GM19452 (cell line): ENCODE data around the gene ADRA1B.

Experiments
- ATAC-seq: cut with Tn5 transposase; IDR thresholded peaks from one replicate; pipeline ENCODE4 v1.9.1; 2021; ENCODE audit not compliant: unreplicated experiment

Gene ADRA1B

GRCh38 chr5:159915904-159916840 is at the start of gene ADRA1B:
TSS of gene ADRA1B (plus strand) at chr5:159916482. CDS start at chr5:159916906, 424 bp downstream.
- ATAC-seq = no peak

GRCh38 chr5:159873680-159874079 is 42.6 kb upstream of the ADRA1B start:
- no peak for ATAC-seq

GRCh38 chr5:159874263-159874662 is 42.0 kb upstream of the ADRA1B start:
- ATAC-seq = no peak

GRCh38 chr5:159877016-159877415 is 39.3 kb upstream of the ADRA1B start:
- ATAC-seq = no peak

GRCh38 chr5:159877894-159878448 is 38.3 kb upstream of the ADRA1B start:
- no peak for ATAC-seq

- no peak for ATAC-seq
Measured at GRCh38 chr5:159878988-159879471, 37.3 kb upstream of the ADRA1B start.

- ATAC-seq = no peak
Measured at GRCh38 chr5:159880676-159881075, 35.6 kb upstream of the ADRA1B start.

- no peak for ATAC-seq
Measured at GRCh38 chr5:159881967-159882366, 34.3 kb upstream of the ADRA1B start.

GRCh38 chr5:159883522-159883950 is 32.7 kb upstream of the ADRA1B start:
- ATAC-seq = no peak

- no peak for ATAC-seq
Measured at GRCh38 chr5:159884917-159885620, 31.2 kb upstream of the ADRA1B start.

- ATAC-seq = no peak
Measured at GRCh38 chr5:159886296-159886695, 30.0 kb upstream of the ADRA1B start.

- no peak for ATAC-seq
Measured at GRCh38 chr5:159887050-159887449, 29.2 kb upstream of the ADRA1B start.

GRCh38 chr5:159888860-159889259 is 27.4 kb upstream of the ADRA1B start:
- ATAC-seq = no peak

GRCh38 chr5:159890141-159890540 is 26.1 kb upstream of the ADRA1B start:
- no peak for ATAC-seq

- ATAC-seq = no peak
Measured at GRCh38 chr5:159891371-159891770, 24.9 kb upstream of the ADRA1B start.

- no peak for ATAC-seq
Measured at GRCh38 chr5:159893040-159893695, 23.1 kb upstream of the ADRA1B start.

- ATAC-seq = no peak
Measured at GRCh38 chr5:159894149-159894720, 22.0 kb upstream of the ADRA1B start.

- ATAC-seq = no peak
Measured at GRCh38 chr5:159897786-159898393, 18.4 kb upstream of the ADRA1B start.

- ATAC-seq = no peak
Measured at GRCh38 chr5:159899067-159900049, 16.9 kb upstream of the ADRA1B start.
